GM18909 (cell line): Measurements from ENCODE around the gene SP140L.
"Not testable (repeated sequence)": the region's sequence is repeated elsewhere in the genome, so short reads cannot be mapped to it uniquely, and the experiment has no call there.

Experiments used
- ATAC-seq: cut with Tn5 transposase; IDR thresholded peaks from one replicate; pipeline ENCODE4 v1.9.1; 2021; ENCODE audit warnings: mild to moderate bottlenecking; ENCODE audit not compliant: unreplicated experiment, poor library complexity

SP140L gene

DNA sequence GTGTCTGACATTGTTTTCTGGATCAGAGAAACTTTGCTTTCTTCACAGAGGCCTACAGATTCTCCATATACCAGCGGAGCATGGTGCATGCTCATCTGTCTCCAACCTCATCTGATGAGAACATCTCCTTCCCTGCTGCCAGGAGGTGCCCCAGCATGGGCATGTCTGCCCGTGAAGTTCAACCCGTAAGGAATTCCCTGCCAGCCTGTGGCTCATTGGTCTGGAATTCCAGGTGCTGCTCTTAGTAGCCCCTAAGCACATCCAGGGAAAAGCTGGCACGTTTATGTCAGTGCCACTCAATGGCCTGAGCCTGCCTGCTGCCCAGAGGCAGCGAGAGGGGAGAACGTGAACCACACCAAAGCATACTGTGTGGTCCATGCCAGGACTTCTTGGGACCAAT is 87.3 kb downstream of the SP140L start:
- ATAC-seq = no peak

DNA sequence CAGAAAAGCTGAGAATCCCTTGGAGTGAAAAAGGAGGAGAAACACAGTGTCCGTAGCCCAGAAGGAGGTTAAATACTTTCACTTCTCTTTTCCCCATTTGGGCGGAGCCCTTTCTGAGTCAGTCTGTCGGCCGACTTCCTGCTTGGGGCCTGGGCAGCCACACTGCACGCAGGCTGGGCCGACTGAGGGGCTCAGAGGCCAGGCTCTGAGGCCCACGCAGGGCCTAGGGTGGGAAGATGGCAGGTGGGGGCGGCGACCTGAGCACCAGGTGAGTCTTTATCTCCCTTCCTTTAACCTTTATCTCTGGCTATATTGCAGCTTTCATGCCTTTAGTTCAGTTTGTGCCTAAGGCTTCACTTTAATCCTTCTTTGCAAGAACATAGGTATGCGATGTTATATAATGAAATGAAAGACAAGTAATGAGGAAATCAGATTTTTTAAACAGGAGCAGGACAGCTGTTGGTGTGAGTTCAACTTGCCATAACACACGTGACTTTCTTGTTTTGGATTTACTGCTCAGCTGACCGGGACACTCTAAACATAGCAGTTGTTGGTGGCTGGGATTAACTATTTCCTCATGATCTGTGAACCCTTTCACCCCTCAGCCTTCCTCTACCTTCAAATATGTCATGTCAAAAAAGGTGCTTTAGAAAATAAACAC is 89.2 kb downstream of the SP140L start, which contains the start of gene SP100:
Gene SP100 (plus strand): TSS at position 141 of the 661 bp plus-strand sequence. CDS start 96 bp downstream, at position 237.
- ATAC-seq = peak; percentile 81

DNA sequence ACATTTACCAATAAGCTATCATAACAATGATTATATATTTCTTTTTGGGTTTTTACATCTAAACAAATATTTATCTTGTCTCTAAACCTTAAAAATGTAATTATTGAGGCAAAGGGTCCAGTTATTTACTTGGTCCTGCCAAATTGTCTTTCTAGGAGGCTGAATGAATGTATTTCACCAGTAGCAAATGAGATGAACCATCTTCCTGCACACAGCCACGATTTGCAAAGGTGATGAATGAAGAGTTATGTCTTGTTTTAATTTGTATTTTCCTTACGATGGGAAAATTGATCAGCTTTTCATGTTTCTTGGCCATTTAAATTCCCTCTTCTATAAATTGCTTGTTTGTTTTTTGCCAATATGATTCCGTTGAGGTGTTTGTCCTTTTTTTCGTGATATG is 90.4 kb downstream of the SP140L start:
- no peak for ATAC-seq

DNA sequence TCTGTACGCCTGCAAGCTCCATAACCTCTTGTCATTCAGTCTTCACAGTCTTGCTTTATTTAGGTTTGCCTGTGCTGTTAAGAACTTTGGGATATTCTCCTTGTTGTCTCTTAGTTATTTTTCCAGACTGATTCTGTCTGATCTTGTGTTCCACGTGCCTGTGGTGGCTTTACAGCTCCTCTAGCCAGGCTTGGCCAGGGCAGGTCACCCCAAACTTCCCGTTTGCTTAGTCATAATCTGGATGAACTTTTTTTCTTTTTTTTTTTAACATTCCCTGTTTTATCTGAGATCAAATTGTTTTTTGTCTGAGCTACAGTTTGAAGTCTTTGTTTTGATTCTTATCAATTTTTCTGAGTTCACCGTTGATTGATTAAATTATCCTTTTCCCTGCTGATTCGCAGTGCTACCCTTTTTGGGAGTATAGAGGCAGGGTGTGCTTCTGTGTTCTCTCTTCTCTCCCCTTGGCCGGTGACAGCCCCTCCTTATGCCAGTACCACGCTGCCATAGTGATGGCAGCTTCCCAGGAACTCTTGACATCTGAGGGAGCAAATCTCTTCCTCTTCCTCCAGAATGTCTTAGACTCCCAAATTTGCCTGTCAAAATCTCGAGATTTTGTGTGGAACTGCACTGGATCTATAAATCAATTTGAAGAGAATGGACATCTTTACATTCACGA is 91.5 kb downstream of the SP140L start:
- ATAC-seq = no peak

DNA sequence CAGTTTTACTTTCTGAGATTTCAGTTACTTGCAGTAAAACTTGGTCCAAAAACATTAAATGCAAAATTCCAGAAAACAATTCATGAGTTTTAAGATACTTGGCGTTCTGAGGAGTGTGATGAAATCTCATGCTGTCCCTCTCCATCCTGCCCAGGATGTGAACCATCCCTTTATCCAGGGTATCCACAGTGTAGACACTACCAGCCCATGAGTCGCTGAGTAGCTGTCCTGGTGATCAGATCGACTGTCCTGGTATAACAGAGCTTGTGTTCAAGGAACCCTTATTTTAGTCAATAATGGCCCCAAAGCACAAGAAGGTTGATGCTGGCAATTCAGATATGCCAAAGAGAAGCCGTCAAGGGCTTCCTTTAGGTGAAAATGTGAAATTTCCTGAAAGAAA is 92.2 kb downstream of the SP140L start:
- no peak for ATAC-seq

DNA sequence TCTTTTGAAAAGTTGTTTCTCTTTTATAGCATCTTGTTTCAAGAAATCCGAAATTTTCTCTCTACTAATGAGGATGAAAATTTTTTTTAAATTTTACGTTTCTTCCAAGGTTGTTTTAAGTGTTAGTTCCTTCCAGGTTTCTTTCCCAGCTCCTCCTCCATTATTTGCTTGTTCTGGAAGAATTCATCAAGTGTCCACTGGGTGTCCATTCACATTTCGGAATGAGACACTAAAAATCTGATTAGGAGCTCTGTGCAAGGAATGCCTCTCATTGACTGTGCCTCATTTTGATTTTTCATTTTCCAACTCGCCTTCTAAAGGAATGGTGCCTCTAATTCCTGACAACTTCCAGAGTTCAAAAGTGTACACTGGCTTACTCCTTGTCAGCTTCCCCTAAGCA is 95.2 kb downstream of the SP140L start:
- ATAC-seq = no peak

DNA sequence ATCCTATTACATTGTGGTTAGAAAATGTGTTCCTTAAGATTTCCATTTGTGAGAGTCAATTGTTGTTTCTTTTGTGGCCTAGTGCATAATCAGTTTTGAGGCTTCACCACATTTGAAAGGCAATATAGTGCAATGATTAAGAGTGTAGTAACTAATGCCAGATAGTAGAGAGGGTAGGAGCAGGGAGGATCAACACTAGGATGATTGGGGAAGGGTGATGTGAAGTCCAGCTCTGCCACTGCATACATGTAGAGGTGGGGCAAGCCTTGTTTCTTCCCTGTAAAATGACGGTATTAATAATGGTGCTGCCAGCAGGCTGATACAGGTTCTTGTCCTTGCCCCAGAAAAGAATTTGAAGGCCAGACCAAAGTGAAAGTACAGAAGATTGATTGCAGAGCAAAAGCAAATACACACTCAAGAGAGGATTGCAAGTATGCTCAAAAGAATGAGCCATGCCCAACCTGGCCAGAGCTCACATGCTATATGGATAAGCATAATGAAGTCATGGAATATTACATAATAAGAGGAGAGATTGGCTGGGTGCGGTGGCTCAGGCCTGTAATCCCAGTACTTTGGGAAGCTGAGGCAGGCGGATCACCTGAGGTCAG is 97.0 kb downstream of the SP140L start:
- ATAC-seq = no peak

DNA sequence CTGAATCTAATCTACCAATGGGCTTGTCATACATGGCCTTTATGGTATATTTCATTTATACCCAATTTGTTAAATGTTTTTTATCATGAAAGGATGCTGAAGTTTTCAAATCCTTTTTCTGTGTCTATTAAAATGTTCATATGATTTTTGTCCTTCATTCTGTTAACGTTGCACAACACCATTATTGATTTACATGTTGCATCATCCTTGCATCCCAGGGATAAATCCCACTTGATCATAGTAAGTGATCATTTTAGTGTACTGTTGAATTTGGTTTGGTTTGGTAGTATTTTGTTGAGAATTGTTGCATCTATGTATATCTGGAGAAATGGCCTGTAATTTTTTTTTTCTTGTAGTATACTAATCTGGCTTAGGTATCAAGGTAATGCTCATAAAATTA is 98.4 kb downstream of the SP140L start:
- no peak for ATAC-seq

DNA sequence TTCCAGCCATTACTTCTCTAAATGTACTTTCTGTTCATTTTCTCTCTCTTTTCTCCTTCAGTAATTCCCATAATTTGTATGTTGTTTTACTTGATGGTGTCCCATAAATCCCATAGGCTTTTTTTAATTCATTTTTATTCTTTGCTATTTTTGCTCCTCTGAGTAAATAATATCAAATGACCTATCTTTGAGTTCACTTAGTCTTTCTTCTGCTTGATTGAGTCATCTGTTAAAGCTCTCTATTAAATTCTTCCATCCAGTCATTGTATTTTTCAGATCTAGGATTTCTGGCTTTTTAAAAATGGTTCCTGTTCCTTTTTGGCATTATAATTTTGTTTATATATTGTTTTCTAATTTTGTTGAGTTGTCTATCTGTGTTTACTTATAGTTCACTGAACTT is 102.5 kb downstream of the SP140L start:
- no peak for ATAC-seq

DNA sequence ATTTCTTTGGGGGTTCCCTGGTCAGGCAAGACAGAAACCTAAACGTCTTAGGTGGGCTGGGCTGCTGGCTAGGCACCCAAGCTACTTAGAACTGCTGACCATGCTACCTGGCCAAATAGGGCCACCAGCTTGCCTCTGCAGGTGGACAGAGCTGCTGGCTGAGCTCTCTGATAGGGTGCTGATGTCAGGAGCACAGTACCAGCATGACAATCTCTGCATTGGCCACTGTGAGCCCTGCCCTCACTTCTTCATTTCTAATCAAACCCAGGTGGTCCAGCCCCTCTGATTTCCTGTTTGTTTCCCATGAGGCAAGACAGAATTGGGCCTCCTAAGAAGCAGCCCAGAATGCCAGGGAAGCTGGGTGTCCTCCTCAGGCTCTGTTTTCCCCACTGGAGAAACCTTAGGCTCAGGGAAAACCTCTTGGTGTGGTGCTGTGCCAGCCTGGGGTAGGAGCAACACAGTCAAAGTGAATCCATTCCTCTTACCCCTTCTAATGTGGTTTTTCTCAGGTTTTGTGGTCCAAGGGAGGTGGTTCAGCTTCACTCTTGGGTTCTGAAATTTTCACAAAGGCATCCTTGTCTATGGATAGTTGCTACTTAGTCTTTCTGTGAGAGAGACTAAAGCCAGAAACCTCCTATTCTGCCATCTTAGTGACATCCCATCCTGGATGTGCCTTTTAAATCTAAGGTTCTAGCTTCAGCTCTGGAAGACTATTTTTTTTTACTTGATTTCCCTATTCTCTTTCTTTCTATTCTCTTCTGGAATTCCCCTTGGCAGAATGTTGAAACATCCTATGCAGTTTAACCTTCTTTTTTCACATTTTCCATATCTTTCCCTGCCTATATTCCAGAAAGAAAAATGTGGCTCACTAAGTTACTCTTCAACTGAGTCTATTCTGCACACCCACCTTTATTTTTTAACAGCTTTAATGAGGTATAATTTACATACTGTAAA is 104.2 kb downstream of the SP140L start:
- ATAC-seq = no peak

DNA sequence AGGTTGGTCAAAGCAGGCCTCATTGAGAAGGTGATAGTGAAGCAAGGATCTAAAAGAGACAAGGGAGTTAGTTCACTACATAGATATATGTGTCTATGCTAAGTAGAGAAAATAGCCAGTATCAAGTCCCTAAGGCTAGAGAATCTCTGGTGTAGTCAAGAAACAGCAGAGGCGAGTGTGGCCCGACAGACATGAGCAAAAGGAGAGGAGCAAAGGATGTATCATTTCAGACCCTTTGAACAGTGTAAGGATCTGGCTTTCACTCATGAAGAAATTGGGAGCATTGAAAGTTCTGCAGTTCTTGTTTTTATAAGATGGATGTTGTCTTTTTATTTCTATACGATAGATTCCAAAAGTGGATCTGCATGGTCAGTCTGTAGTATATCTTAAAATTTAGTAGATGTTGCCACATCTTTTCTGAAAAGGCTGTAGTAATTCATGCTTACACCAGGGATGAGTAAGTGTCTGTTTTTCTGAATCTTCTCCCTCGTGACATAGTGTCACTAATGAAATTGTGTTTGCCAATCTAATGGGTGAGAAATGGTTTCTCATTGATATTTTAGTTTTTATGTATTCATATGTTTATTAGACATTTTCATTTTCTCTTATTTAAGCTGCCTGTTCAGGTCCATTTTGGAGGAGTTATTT is 107.8 kb downstream of the SP140L start:
- no peak for ATAC-seq

DNA sequence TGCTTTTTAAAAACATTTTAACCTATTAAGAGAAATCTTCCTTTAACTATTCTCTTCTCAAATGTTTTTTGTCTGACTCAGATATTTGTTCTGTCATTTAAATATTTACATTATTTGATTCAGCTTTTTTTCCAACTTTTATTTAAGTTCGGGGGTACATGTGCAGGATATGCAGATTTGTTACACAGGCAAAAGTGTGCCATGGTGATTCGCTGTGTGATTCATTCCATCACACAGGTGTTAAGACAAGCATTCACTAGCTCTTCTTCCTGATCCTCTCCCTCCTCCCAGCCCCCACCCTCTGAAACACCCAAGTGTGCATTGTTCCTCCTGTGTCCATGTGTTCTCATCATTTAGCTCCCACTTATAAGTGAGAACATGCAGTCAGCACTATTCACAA is 108.4 kb downstream of the SP140L start:
- ATAC-seq = no peak

DNA sequence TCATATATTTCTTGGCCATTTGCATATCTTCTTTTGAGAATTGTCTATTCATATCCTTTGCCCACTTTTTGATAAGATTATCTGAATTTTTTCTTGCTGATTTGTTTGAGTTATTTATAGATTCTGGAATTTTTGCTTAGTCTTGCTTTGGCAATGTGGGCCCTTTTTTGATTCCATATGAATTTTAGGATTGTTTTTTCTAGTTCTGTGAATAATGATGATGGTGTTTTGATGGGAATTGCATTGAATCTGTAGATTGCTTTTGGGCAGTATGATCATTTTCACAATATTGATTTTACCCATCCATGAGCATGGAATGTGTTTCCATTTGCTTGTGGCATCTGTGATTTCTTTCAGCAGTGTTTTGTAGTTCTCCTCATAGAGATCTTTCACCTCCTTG is 112.1 kb downstream of the SP140L start:
- not testable (repeated sequence) for ATAC-seq

DNA sequence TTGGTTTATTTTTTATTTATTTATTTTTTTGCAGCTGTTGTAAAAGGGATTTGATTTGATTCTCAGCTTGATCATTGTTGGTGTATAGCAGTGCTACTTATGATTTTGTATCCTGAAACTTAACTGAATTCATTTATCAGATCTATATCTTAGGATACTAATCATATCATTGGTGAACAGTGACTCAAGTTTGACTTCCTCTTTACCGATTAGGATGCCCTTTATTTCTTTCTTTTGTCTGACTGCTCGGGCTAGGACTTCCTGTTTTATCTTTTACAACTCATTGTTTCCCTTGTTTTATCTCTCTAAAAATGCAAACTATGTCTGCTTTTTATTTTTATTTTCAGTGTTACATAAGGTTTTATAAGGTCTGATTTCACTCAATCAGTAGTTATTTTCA is 112.6 kb downstream of the SP140L start:
- no peak for ATAC-seq

DNA sequence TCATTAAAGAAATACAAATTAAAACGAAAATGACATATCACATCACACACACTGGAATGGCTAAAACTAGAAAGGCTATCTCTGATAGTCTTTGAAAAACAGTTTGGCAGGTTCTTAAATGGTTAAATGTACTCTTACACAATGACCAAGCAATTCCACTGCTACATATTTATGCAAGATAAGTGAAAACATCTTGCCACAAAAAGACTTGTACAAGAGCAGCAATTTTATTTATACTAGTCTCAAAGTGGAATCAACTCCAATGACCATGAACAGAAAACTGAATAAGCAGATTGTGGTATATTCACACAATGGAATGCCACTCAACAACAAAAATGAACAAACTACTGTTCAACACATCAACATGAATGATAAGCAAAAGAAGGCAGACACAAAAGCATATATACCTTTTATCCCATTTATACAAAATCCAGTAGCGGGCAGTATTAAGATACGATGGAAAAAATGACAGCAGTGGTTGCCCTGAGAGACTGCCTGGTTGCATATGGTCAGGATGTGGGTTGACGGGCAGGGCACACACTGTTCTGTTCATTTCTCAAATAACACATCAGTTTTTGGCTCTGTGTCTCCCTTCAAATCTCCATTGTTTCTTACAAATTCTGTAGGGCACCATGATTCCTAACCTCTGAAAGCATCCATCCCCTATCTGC is 114.4 kb downstream of the SP140L start:
- peak; percentile 74 for ATAC-seq

DNA sequence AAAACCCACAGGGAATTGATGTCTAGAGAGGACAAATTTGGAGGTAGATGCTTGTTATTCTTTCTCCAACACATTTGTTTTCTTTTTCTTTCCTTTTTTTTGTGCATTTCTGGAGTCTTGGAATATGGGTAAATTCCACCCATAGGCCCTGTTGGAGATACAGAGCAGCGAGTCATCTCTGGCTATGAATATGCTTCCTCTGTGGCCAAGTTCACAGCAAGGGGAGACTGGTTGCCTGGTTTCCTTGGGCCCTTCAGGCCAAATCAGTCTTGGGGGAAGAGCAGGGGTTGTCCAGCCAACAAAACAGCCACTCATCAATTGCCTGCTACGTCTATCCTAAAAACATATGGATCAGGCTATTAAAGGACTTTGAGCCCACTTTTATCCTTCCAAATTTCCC is 116.5 kb downstream of the SP140L start:
- no peak for ATAC-seq

DNA sequence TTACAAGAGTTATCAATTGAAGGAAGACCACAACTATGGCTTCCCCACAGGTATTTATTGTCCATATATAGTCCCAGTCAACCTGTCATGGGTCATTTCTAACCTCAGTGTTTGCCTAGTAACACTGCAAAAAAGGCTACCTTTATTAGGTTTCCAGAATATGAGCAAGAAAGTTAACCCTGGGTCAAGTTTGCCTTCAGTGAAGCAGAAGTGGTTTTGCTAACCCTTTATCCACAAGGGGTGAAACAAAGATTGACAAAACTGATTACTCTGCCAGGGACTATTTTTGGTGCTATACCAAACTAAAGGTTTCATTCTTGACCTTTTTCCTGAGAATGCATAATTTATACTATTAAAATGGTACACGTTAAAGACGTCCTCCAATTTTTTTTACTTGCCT is 117.8 kb downstream of the SP140L start:
- no peak for ATAC-seq

DNA sequence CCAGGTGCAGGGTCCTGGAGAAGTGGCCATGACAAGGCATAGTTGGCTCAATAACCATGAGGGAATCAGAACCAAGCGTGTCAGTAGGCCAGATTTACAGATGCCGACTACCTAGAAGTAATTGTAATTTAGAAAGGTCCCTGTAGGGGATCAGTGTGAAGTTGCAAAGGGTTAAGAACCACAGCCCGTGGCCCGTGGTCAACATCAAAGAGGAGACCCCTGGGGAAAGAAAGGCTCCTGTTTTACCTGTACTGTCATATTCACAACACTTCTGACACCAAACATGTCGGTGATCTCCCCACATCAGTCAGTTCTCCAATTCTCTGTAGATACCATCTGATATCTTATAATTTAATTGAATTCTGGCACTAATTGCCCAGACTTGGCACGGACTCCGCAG is 120.0 kb downstream of the SP140L start:
- ATAC-seq = no peak
